Smooth muscle cell (in vitro differentiated cells): ENCODE measurements around the gene TUBB6. TPM values are rescaled to one million over a fixed set of nuclear protein-coding genes. Genes with fewer than 3 reads are reported as not detected.
A peak's percentile ranks its signal among the peaks of the same experiment; 100 is the strongest.

ENCODE experiments used
- DNase-seq: peaks from one replicate; lab custom pipeline; 2025; ENCODE audit not compliant: unreplicated experiment; lab: John Stamatoyannopoulos, UW
- H2AFZ ChIP-seq: fragments of 200-600 bp; sonication (generic); 2 replicates; pipeline ENCODE4 v1.6.0; 2016; ENCODE audit warnings: antibody characterized with exemption, low read depth, mild to moderate bottlenecking
- H3F3A ChIP-seq: fragments of 200-600 bp; sonication (generic); 2 replicates; pipeline ENCODE4 v1.6.0; 2017; ENCODE audit warnings: antibody characterized with exemption, low read depth
- H3K27ac ChIP-seq: fragments of 200-600 bp; sonication (generic); 2 replicates; pipeline ENCODE4 v1.5.1; 2016; ENCODE audit warnings: low read depth, mild to moderate bottlenecking
- H3K27me3 ChIP-seq: fragments of 200-600 bp; sonication (generic); 2 replicates; pipeline ENCODE4 v1.6.1; 2016; ENCODE audit warnings: low read depth, mild to moderate bottlenecking
- H3K36me3 ChIP-seq: fragments of 200-600 bp; sonication (generic); 2 replicates; pipeline ENCODE4 v1.5.1; 2016; ENCODE audit warnings: low read depth
- H3K4me1 ChIP-seq: fragments of 200-600 bp; sonication (generic); 2 replicates; pipeline ENCODE4 v1.5.1; 2016; ENCODE audit warnings: low read depth
- H3K4me2 ChIP-seq: fragments of 200-600 bp; sonication (generic); 2 replicates; pipeline ENCODE4 v1.6.0; 2016; ENCODE audit warnings: mild to moderate bottlenecking
- H3K4me3 ChIP-seq: fragments of 200-600 bp; sonication (generic); 2 replicates; pipeline ENCODE4 v1.5.1; 2016; ENCODE audit warnings: mild to moderate bottlenecking
- H3K79me2 ChIP-seq: fragments of 200-600 bp; sonication (generic); 2 replicates; pipeline ENCODE4 v1.6.0; 2016; ENCODE audit warnings: low read depth, mild to moderate bottlenecking
- H3K9ac ChIP-seq: fragments of 200-600 bp; sonication (generic); 2 replicates; pipeline ENCODE4 v1.6.0; 2016; ENCODE audit warnings: low read depth
- H3K9me3 ChIP-seq: fragments of 200-600 bp; sonication (generic); replicated peaks from 2 replicates; pipeline ENCODE4 v1.5.1; 2016; ENCODE audit warnings: low read depth
- H4K20me1 ChIP-seq: fragments of 200-600 bp; sonication (generic); 2 replicates; pipeline ENCODE4 v1.6.0; 2016; ENCODE audit warnings: low read depth
- CTCF ChIP-seq: fragments of 200-600 bp; sonication (generic); IDR thresholded peaks from 2 replicates; pipeline ENCODE4 v1.5.1; 2017; ENCODE audit warnings: borderline replicate concordance, mild to moderate bottlenecking, antibody characterized with exemption; ENCODE audit not compliant: insufficient read depth, poor library complexity, severe bottlenecking
- WGBS: methylation state at CpG from one replicate; pipeline ENCODE4 v1.1.7; 2016; ENCODE audit warnings: low lambda C conversion rate; 5-methylcytosine and 5-hydroxymethylcytosine counted together
- polyA plus RNA-seq: library from polyadenylated mRNA; unstranded; fragments of >200 nt; fragmentation: Nextera tagmentation; extraction: Ambion mirVana; gene quantifications from 2 replicates; pipeline ENCODE4 v1.2.1, GENCODE V29; 2016
- total RNA-seq: library from RNA; depleted of rRNA; stranded (reverse); fragments of >200 nt; gene quantifications from 2 replicates; pipeline ENCODE4 v1.2.3, GENCODE V29; 2014

TUBB6 gene
- total and polyA plus RNA-seq, 2 experiments from 2014 or later, result 359 to 460 TPM

- 93% methylated on average over 2 of the region's 2 CpGs for WGBS
- Histone ChIP-seq H3K9me3 (no peaks in the 10 kb centered on the region), H3K4me2 (no peak overlapping the region), H3K27ac (no peak overlapping the region), H3K79me2 (no peaks in the 10 kb centered on the region), H3K36me3 (no peaks in the 10 kb centered on the region), H3K4me1 (no peaks in the 10 kb centered on the region), H3F3A (no peaks in the 10 kb centered on the region), H3K9ac (no peak overlapping the region), H4K20me1 (no peaks in the 10 kb centered on the region), H2AFZ (no peak overlapping the region), H3K27me3 (peaks cover 9% of the 10 kb centered on the region), H3K4me3 (no peak overlapping the region)
- no peak for TF ChIP-seq CTCF
- no peak for DNase-seq
Observed at GRCh38 chr18:12264864-12265263, 43.2 kb upstream of the TUBB6 start.

DNA sequence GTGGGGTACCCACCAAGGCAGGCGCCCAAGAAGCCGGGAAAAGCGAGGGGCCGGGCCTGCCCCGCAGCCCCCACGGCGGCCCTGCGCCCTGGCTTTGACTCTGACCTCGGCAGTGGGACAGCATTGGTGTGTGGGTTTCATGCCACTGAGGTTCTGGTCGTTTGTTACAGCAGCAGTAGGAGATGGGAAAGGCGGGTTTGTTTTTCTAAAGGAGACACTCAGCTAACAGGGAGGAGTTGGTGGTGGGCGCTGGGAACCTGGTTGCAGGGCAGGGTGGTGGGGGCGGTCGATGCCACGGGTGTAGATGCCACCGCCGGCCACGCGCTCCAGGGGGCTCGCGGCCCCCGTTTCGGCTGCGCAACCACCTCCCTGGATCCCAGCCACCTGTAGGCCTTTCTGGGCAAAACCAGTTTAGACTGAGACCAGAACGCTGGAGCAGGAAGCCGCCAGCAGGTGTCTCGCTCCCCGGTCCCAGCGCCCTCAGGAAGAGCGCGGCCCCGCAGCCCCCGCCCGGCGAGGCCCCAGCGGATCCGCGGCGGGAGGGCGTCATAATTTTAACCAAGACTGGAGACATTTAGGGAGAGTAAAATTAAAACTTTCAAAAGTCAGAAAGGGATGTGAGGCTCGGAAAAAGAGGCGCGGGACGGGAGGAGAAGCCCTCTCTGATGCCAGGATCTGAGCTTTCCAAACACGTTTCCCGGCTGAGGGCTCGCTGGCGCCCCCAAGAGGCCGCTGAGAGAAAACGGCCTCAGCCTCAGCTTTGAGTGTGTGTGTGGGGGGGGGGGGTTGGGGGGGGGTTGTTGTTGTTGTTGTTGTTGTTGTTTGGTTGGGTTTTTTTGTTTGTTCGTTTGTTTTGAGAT, 36.4 kb upstream of the TUBB6 start:
- H3K79me2 ChIP-seq, result no peaks in the 10 kb centered on the region
- peak; percentile 64 for TF ChIP-seq CTCF
- WGBS, result 20% methylated on average over 46 of the region's 51 CpGs
- H4K20me1 ChIP-seq, result no peaks in the 10 kb centered on the region
- DNase-seq, result peak; percentile 80
- no peak overlapping the region for H3K27ac ChIP-seq
- H3K36me3 ChIP-seq, result no peaks in the 10 kb centered on the region
- H3F3A ChIP-seq, result no peaks in the 10 kb centered on the region
- no peaks in the 10 kb centered on the region for H3K9me3 ChIP-seq
- H3K4me1 ChIP-seq, result no peaks in the 10 kb centered on the region
- peak overlapping the region; percentile 96 for H3K4me2 ChIP-seq
- H3K9ac ChIP-seq, result peak overlapping the region; percentile 68
- peak overlapping the region; percentile 97 for H2AFZ ChIP-seq
- H3K4me3 ChIP-seq, result peak overlapping the region; percentile 78
- no peaks in the 10 kb centered on the region for H3K27me3 ChIP-seq

GRCh38 chr18:12274793-12275192, 33.2 kb upstream of the TUBB6 start:
- Histone ChIP-seq H3K4me2 (no peak overlapping the region), H3K36me3 (no peaks in the 10 kb centered on the region), H3K27me3 (no peaks in the 10 kb centered on the region), H3K79me2 (no peaks in the 10 kb centered on the region), H3K4me1 (peaks cover 17% of the 10 kb centered on the region), H2AFZ (no peak overlapping the region), H3F3A (peaks cover 3% of the 10 kb centered on the region), H4K20me1 (no peaks in the 10 kb centered on the region), H3K4me3 (no peak overlapping the region), H3K9me3 (no peaks in the 10 kb centered on the region), H3K27ac (no peak overlapping the region), H3K9ac (no peak overlapping the region)
- WGBS, result 98% methylated on average over 4 of the region's 4 CpGs
- TF ChIP-seq CTCF, result no peak
- DNase-seq, result no peak
